GM12892 (cell line): ENCODE measurements around the gene JAK1.

Source experiments
- POLR2A ChIP-seq: IDR thresholded peaks from 2 replicates; pipeline ENCODE4 v1.6.1; 2011; ENCODE audit warnings: low read depth, low read length, control low read depth
- POLR2AphosphoS5 ChIP-seq: IDR thresholded peaks from 2 replicates; pipeline ENCODE4 v1.6.1; 2011; ENCODE audit warnings: low read depth, low read length, control low read depth

DNA sequence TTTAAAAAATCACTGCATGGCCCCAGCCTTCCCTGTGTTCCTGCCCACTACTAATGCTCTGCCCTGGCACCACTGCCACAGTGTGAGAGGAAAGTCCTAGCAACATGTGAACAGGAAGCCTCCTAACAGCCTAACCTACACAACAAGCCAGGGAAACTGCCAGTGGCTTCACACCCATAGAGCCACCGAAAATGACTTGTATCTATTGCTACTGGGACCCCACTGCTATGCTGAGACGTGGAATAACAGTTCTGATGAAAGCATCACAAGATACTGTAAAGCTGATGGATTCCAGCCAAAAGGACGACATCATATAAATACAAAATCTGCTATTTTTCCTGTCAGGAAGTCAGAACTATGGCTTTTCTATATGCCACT, 74.9 kb downstream of the JAK1 start:
- TF ChIP-seq POLR2AphosphoS5 (no peak), POLR2A (no peak)
